Gastrocnemius medialis (tissue), 4 donors: ENCODE results near the gene GLYAT. TPM values are rescaled to one million over a fixed set of nuclear protein-coding genes. Genes with fewer than 3 reads are reported as not detected.

Experiments
- ATAC-seq, 2 donors: fragments of 150-250 bp; one replicate each; pipeline ENCODE4 v1.9.1; 2016
- DNase-seq, 2 donors: peaks; one replicate each; pipeline ENCODE4 v3.0.0-alpha.2; 2019
- H3K27ac ChIP-seq, 4 donors: fragments of 200-600 bp; sonication (generic); 1 replicate in 1 of 4; 2 replicates in 3 of 4; pipeline ENCODE4 v1.5.1; 2016 to 2018; ENCODE audit warnings: mild to moderate bottlenecking in 2 of 4, moderate library complexity in 1 of 4
- H3K27me3 ChIP-seq, 3 donors: fragments of 200-600 bp; sonication (generic) in 2 of 3; 1 replicate in 1 of 3; 2 replicates in 2 of 3; pipeline versions ENCODE4 v1.5.1 to v1.6.0; 2016 to 2019; ENCODE audit warnings: mild to moderate bottlenecking in 1 of 3, moderate library complexity in 1 of 3
- H3K36me3 ChIP-seq, 2 donors: fragments of 200-600 bp; sonication (generic) in 1 of 2; one replicate each; pipeline ENCODE4 v1.5.1; 2017 to 2018
- H3K4me1 ChIP-seq, 2 donors: fragments of 200-600 bp; sonication (generic) in 1 of 2; one replicate each; pipeline ENCODE4 v1.5.1; 2016 to 2017; ENCODE audit warnings: mild to moderate bottlenecking in 2 of 2
- H3K4me3 ChIP-seq, 4 donors: fragments of 200-600 bp; sonication (generic) in 3 of 4; 1 replicate in 1 of 4; 2 replicates in 3 of 4; pipeline ENCODE4 v1.5.1; 2016 to 2019; ENCODE audit warnings: mild to moderate bottlenecking in 2 of 4
- H3K9me3 ChIP-seq, 3 donors: fragments of 200-600 bp; sonication (generic) in 2 of 3; 1 replicate in 1 of 3; 2 replicates in 2 of 3; pipeline ENCODE4 v1.5.1; 2016 to 2019
- POLR2A ChIP-seq, 2 donors: fragments of 450-650 bp; IDR thresholded peaks; one replicate each; pipeline ENCODE4 v1.6.1; 2017; ENCODE audit warnings: antibody characterized with exemption in 2 of 2, mild to moderate bottlenecking in 2 of 2, moderate library complexity in 2 of 2
- in situ Hi-C, 4 donors: fragments of 200-750 bp; cut with MboI; loops; one replicate each; pipeline versions ENCODE4 v1.15.0 to v1.8.0; 2017; ENCODE audit warnings: low sequenced_read_pairs in 4 of 4
- intact Hi-C: fragments of 100-400 bp; cut with DNase I; formaldehyde crosslinking; loops from one replicate; pipeline ENCODE4 v1.15.1; 2023; ENCODE audit warnings: low total_unique reads
- total RNA-seq, 4 donors: library from RNA; depleted of rRNA; stranded (reverse); fragments of >200 nt; gene quantifications; one replicate each; pipeline versions ENCODE4 v1.1.0 to v1.2.3, GENCODE V29; 2016
- TF ChIP-seq, protein P1 (sequence below), 5 experiments: fragments of 450-650 bp in 3 of 5; fragments of 200-600 bp in 2 of 5; sonication (generic) in 2 of 5; IDR thresholded peaks in 4 of 5; conservative IDR thresholded peaks in 1 of 5; 1 replicate in 4 of 5; 2 replicates in 1 of 5; pipeline ENCODE4 v1.5.1; 2016 to 2019; ENCODE audit warnings: antibody characterized with exemption in 5 of 5, mild to moderate bottlenecking in 3 of 5, moderate library complexity in 3 of 5

The GLYAT gene
- total RNA-seq, 4 donors from 2014 or later = 0.23 to 0.24 TPM; not detected in 2

- Histone ChIP-seq H3K27ac (no peak overlapping the region), H3K4me1 (no peaks in the 10 kb centered on the region), H3K9me3 (no peaks in the 10 kb centered on the region), H3K4me3 (no peak overlapping the region), H3K36me3 (no peaks in the 10 kb centered on the region), H3K27me3 (no peaks in the 10 kb centered on the region)
- no peak for ATAC-seq
- no peak for DNase-seq
- TF ChIP-seq, protein P1, sequence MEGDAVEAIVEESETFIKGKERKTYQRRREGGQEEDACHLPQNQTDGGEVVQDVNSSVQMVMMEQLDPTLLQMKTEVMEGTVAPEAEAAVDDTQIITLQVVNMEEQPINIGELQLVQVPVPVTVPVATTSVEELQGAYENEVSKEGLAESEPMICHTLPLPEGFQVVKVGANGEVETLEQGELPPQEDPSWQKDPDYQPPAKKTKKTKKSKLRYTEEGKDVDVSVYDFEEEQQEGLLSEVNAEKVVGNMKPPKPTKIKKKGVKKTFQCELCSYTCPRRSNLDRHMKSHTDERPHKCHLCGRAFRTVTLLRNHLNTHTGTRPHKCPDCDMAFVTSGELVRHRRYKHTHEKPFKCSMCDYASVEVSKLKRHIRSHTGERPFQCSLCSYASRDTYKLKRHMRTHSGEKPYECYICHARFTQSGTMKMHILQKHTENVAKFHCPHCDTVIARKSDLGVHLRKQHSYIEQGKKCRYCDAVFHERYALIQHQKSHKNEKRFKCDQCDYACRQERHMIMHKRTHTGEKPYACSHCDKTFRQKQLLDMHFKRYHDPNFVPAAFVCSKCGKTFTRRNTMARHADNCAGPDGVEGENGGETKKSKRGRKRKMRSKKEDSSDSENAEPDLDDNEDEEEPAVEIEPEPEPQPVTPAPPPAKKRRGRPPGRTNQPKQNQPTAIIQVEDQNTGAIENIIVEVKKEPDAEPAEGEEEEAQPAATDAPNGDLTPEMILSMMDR (IDR thresholded peaks at IDR 0.05 in 4 of 5, conservative IDR thresholded peaks at IDR 0.05 in 1 of 5) = no peak
- no peak for TF ChIP-seq POLR2A (IDR thresholded peaks at IDR 0.05)
- in situ Hi-C loops = loop anchor here in 1 of 4 donors (25.0 kb wide), 1 partner anchor 91 kb away; the partner anchor contains the start of gene GLYATL2
- intact Hi-C loops = no loop called here
Measured at GRCh38 chr11:58745705-58746364, 14.1 kb upstream of the GLYAT start.

DNA sequence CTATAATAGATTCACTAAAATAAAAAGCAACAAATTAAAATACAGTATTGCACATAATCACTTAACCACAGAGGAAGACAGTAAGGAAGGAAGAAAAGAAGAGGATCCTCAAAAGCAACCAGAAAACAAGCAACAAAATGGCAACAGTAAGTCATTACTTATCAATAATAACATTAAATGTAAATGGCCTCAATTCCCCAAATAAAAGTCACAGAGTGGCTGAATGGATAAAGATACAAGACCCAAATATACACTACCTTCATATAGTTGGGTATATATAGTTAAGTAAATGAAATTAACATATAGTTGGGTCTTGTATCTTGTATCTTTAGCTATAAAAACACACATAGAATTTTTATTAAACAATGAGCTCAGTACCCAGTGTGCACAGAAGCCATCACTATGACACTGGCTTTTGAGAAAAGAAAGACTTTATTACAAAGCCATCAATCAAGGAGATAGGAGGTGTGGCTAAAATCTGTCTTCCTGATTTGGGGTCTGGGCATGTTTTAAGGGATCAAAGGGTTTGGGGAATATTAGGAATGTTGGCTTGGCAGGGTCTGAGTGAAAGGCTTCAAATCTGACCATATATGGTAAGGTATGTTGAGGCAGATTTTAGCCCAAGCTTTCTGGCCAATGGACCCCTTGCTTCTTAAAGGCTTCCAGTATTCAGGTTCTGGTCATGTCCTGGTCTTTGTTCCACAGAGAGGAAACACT is 13.4 kb upstream of the GLYAT start:
- in situ Hi-C loops = loop anchor here in 1 of 4 donors (25.0 kb wide), 1 partner anchor 92 kb away; the partner anchor contains the start of gene GLYATL2

GRCh38 chr11:58742981-58743880 is 11.5 kb upstream of the GLYAT start:
- no peak for DNase-seq
- no peaks in the 10 kb centered on the region for H3K9me3 ChIP-seq

More for the DNA sequence above, 13.4 kb upstream of the GLYAT start:
- no peaks in the 10 kb centered on the region for H3K27me3 ChIP-seq
- TF ChIP-seq POLR2A (IDR thresholded peaks at IDR 0.05) = no peak
- no peaks in the 10 kb centered on the region for H3K4me1 ChIP-seq
- H3K4me3 ChIP-seq = no peak overlapping the region
- no peaks in the 10 kb centered on the region for H3K9me3 ChIP-seq
- no peaks in the 10 kb centered on the region for H3K36me3 ChIP-seq
- intact Hi-C loops = no loop called here
- no peak overlapping the region for H3K27ac ChIP-seq
- ATAC-seq = no peak
- DNase-seq = no peak

DNA sequence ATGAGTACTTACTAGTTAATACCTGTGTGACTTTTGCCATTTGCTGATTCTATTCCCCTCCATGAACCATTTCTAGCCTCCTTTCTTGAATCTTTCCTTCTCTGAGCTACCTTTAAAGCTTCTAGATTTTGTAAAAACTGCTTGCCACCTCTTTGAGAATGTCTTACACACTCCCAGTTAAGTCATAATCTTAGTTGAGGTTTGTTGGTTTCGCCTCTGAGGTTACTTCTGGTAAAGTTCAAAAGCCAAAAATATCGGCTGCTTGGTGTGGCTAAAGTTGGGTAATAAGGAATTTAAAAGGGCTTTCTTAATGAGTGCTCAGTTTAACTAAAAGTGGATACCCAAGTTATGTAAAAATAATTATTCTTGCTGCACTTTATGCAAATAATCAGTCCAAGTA is 10.4 kb upstream of the GLYAT start:
- Histone ChIP-seq H3K4me1 (no peaks in the 10 kb centered on the region), H3K27ac (no peak overlapping the region), H3K27me3 (no peaks in the 10 kb centered on the region), H3K4me3 (no peak overlapping the region), H3K9me3 (no peaks in the 10 kb centered on the region), H3K36me3 (no peaks in the 10 kb centered on the region)
- intact Hi-C loops (no loop called here), in situ Hi-C loops (loop anchor here in 1 of 4 donors (25.0 kb wide), 1 partner anchor 95 kb away; the partner anchor contains the start of gene GLYATL2)
- TF ChIP-seq, protein P1 (IDR thresholded peaks at IDR 0.05 in 4 of 5, conservative IDR thresholded peaks at IDR 0.05 in 1 of 5) = no peak
- TF ChIP-seq POLR2A (IDR thresholded peaks at IDR 0.05) = no peak
- ATAC-seq (no peak), DNase-seq (no peak)

More at GRCh38 chr11:58742981-58743880, 11.5 kb upstream of the GLYAT start:
- Histone ChIP-seq H3K36me3 (no peaks in the 10 kb centered on the region), H3K27ac (no peak overlapping the region), H3K4me1 (no peaks in the 10 kb centered on the region), H3K27me3 (no peaks in the 10 kb centered on the region), H3K4me3 (no peak overlapping the region)
- no peak for ATAC-seq
- intact Hi-C loops (no loop called here), in situ Hi-C loops (loop anchor here in 1 of 4 donors (25.0 kb wide), 1 partner anchor 94 kb away; the partner anchor contains the start of gene GLYATL2)
- no peak for TF ChIP-seq POLR2A (IDR thresholded peaks at IDR 0.05)
- TF ChIP-seq, protein P1 (IDR thresholded peaks at IDR 0.05 in 4 of 5, conservative IDR thresholded peaks at IDR 0.05 in 1 of 5) = no peak
